ENCODE data around the gene TOMM5.

GRCh38 chr9:37575001-37575400 is 17.4 kb downstream of the TOMM5 start:
- no peak for TF ChIP-seq CTCF (IDR thresholded peaks at IDR 0.05)
- TF ChIP-seq POLR2A (IDR thresholded peaks at IDR 0.05), result no peak
- no peak for TF ChIP-seq EP300 (IDR thresholded peaks at IDR 0.05)
